K562 (cell line): ENCODE measurements around the gene REEP6. TPM values are rescaled to one million over a fixed set of nuclear protein-coding genes. Genes with fewer than 3 reads are reported as not detected.

Source experiments
- ATAC-seq: fragments of 200-7000 bp; cut with Tn5 transposase; 3 replicates; pipeline ENCODE4 v1.9.1; 2020; ENCODE audit warnings: moderate library complexity
- BruUV-seq: library from RNA; stranded (reverse); fragments of 400-500 nt; replicated peaks from 2 replicates; lab custom pipeline; 2021; lab: Mats Ljungman, UMichigan
- CTCF ChIA-PET: fragments of 300-600 bp; formaldehyde crosslinking; extraction: SDS; loops from one replicate; lab custom pipeline; 2021; ENCODE audit warnings: low intra/inter-chr PET ratio; lab: Yijun Ruan, JAX
- POLR2A ChIA-PET: fragments of 300-600, 350-650 bp; sonication (Branson Sonifier 250); formaldehyde crosslinking; extraction: SDS; loops from one replicate; lab custom pipeline; 2021; ENCODE audit warnings: antibody characterized with exemption, inconsistent platforms; lab: Yijun Ruan, JAX
- DNase-seq, 4 experiments: peaks; one replicate each; pipeline versions ENCODE4 v3.0.0 to v3.0.0-alpha.2; 2011 to 2018; ENCODE audit warnings: low spot score in 3 of 4, mixed read lengths in 3 of 4; ENCODE audit errors: extremely low read depth in 1 of 4
- FAIRE-seq: peaks from 2 replicates; lab custom pipeline; 2011; peaks lifted over from hg19 to GRCh38; lab: Jason Lieb, UNC
- H2AFZ ChIP-seq: 2 replicates; pipeline ENCODE4 v1.6.0; 2011; ENCODE audit warnings: low read depth, low read length, control low read depth, inconsistent platforms
- H3K27ac ChIP-seq: fragments of 200-600 bp; 3 replicates; pipeline ENCODE4 v1.8.0; 2011; ENCODE audit warnings: low read depth, mild to moderate bottlenecking, control low read depth, inconsistent platforms, low read length, moderate library complexity, mixed read lengths; ENCODE audit errors: extremely low read depth
- H3K27me3 ChIP-seq, 2 experiments: fragments of 300-600 bp in 1 of 2; 2 replicates in 1 of 2; 3 replicates in 1 of 2; pipeline versions ENCODE4 v1.6.0 to v1.8.0; 2011; ENCODE audit warnings: inconsistent platforms in 2 of 2, low read length in 2 of 2, mild to moderate bottlenecking in 1 of 2, mixed read lengths in 1 of 2, moderate library complexity in 1 of 2; ENCODE audit not compliant: control insufficient read depth in 2 of 2, insufficient read depth in 2 of 2
- H3K36me3 ChIP-seq: fragments of 300-600 bp; 3 replicates; pipeline ENCODE4 v1.8.0; 2011; ENCODE audit warnings: mild to moderate bottlenecking, low read length, inconsistent platforms; ENCODE audit not compliant: control insufficient read depth, insufficient read depth
- H3K4me1 ChIP-seq, 2 experiments: fragments of 200-600 bp in 1 of 2; replicated peaks in 1 of 2; 2 replicates in 1 of 2; 3 replicates in 1 of 2; pipeline versions ENCODE4 v1.5.1 to v1.8.0; 2011; ENCODE audit warnings: inconsistent platforms in 2 of 2, low read length in 2 of 2, mild to moderate bottlenecking in 1 of 2, mixed read lengths in 1 of 2, moderate library complexity in 1 of 2; ENCODE audit not compliant: control insufficient read depth in 2 of 2, insufficient read depth in 2 of 2
- H3K4me2 ChIP-seq: 2 replicates; pipeline ENCODE4 v1.6.1; 2011; ENCODE audit warnings: low read length, control low read depth, inconsistent platforms, mixed read lengths; ENCODE audit not compliant: insufficient read depth
- H3K4me3 ChIP-seq: fragments of 200-600 bp; sonication (generic), shearing (Covaris generic); 2 replicates; pipeline ENCODE4 v1.5.1; 2016; ENCODE audit warnings: control low read depth, inconsistent platforms
- H3K79me2 ChIP-seq: fragments of 200-600 bp; 3 replicates; pipeline ENCODE4 v1.8.0; 2011; ENCODE audit warnings: low read length, inconsistent platforms; ENCODE audit not compliant: control insufficient read depth, insufficient read depth
- H3K9ac ChIP-seq, 2 experiments: 2 replicates each; pipeline versions ENCODE4 v1.6.0 to v1.6.1; 2011; ENCODE audit warnings: low read depth in 2 of 2, low read length in 2 of 2, control low read depth in 1 of 2, inconsistent platforms in 1 of 2, mild to moderate bottlenecking in 1 of 2, mixed read lengths in 1 of 2; ENCODE audit not compliant: insufficient read depth in 1 of 2
- H3K9me1 ChIP-seq: one replicate; pipeline ENCODE4 v1.6.0; 2011; ENCODE audit warnings: inconsistent platforms, mild to moderate bottlenecking, low read length, moderate library complexity; ENCODE audit not compliant: control insufficient read depth, insufficient read depth
- H3K9me3 ChIP-seq: replicated peaks from 2 replicates; pipeline ENCODE4 v1.5.1; 2011; ENCODE audit warnings: low read depth, low read length, inconsistent platforms; ENCODE audit not compliant: control insufficient read depth, insufficient read depth
- H4K20me1 ChIP-seq: replicated peaks from 2 replicates; pipeline ENCODE4 v1.6.1; 2011; ENCODE audit warnings: low read length, inconsistent platforms, mixed read lengths; ENCODE audit not compliant: control insufficient read depth, insufficient read depth
- ARHGAP35 ChIP-seq: fragments of 450-650 bp; IDR thresholded peaks from 2 replicates; pipeline ENCODE4 v1.6.1; 2018; ENCODE audit not compliant: partially characterized antibody
- ATF1 ChIP-seq, 2 experiments: fragments of 450-650 bp in 1 of 2; IDR thresholded peaks; 2 replicates each; pipeline ENCODE4 v1.6.1; 2016; ENCODE audit warnings: missing compliant biosample characterization in 1 of 2, missing genetic modification characterization in 1 of 2
- ESRRA ChIP-seq: fragments of 450-650 bp; IDR thresholded peaks from 2 replicates; pipeline ENCODE4 v1.6.1; 2014; ENCODE audit warnings: low read depth, mild to moderate bottlenecking, moderate library complexity, borderline replicate concordance
- HNRNPL ChIP-seq: fragments of 200-400 bp; formaldehyde crosslinking; IDR thresholded peaks from 2 replicates; pipeline ENCODE4 v1.6.1; 2017; ENCODE audit warnings: low read depth, mild to moderate bottlenecking, low read length
- NONO ChIP-seq, 2 experiments: fragments of 200-400 bp in 1 of 2; fragments of 450-650 bp in 1 of 2; formaldehyde crosslinking in 1 of 2; IDR thresholded peaks; 2 replicates each; pipeline ENCODE4 v1.6.1; 2017; ENCODE audit warnings: low read depth in 2 of 2, mild to moderate bottlenecking in 2 of 2, moderate library complexity in 2 of 2, low read length in 1 of 2
- POLR2G ChIP-seq: fragments of 200-400 bp; formaldehyde crosslinking; IDR thresholded peaks from 2 replicates; pipeline ENCODE4 v1.6.1; 2017; ENCODE audit warnings: low read depth, mild to moderate bottlenecking, antibody characterized with exemption, low read length, moderate library complexity
- SMARCB1 ChIP-seq: IDR thresholded peaks from 2 replicates; pipeline ENCODE4 v1.6.1; 2011; ENCODE audit warnings: improper control_type of control experiment, low read depth; ENCODE audit not compliant: insufficient read length
- TBL1XR1 ChIP-seq, 2 experiments: IDR thresholded peaks; 2 replicates each; pipeline ENCODE4 v1.6.1; 2012; ENCODE audit warnings: improper control_type of control experiment in 2 of 2, low read length in 2 of 2, mild to moderate bottlenecking in 1 of 2
- ZNF121 ChIP-seq: sonication (generic); formaldehyde crosslinking; conservative IDR thresholded peaks from 2 replicates; pipeline ENCODE4 v1.8.0; 2022; ENCODE audit warnings: missing genetic modification reagents
- WGBS: fragments of 100-300 bp; shearing (Covaris generic); methylation state at CpG from one replicate; pipeline ENCODE4 v1.1.6; 2016; ENCODE audit warnings: low coverage, mixed read lengths; ENCODE audit not compliant: insufficient coverage; ENCODE audit errors: missing lambda C conversion rate; 5-methylcytosine and 5-hydroxymethylcytosine counted together
- in situ Hi-C: fragments of 300-500 bp; cut with MboI; formaldehyde crosslinking; loops from 4 replicates; pipeline ENCODE4 v1.15.0; 2018; ENCODE audit warnings: inconsistent platforms, mixed read lengths
- intact Hi-C: fragments of 100-400 bp; cut with micrococcal nuclease; formaldehyde crosslinking; loops from 2 replicates; pipeline ENCODE4 v1.14.2; 2022
- polyA plus RNA-seq, 8 experiments: library from polyadenylated mRNA; depleted of rRNA in 4 of 8; stranded (reverse) in 5 of 8; unstranded in 3 of 8; fragments of >200 nt; fragmentation: Nextera tagmentation in 2 of 8; fragmentation: Illumina TruSeq in 1 of 8; extraction: Ambion mirVana in 2 of 8; extraction: Trizol in 1 of 8; gene quantifications; 2 replicates each; pipeline versions ENCODE4 v1.2.1 to v1.2.3, GENCODE V29; 2011 to 2014; ENCODE audit warnings: inconsistent platforms in 1 of 8, missing spikeins in 1 of 8
- total RNA-seq, 7 experiments: library from RNA; depleted of rRNA in 6 of 7; stranded (reverse); fragments of >200 nt in 6 of 7; fragmentation: Illumina TruSeq in 2 of 7; extraction: Trizol in 2 of 7; gene quantifications; 2 replicates each; pipeline versions ENCODE4 v1.2.1 to v1.2.3, GENCODE V29; 2011 to 2021; ENCODE audit warnings: low replicate concordance in 1 of 7

The REEP6 gene
- total and polyA plus RNA-seq, 9 of the 15 experiments (the other 6 are each of a cell fraction or from before 2014, with no cell fraction given), result 1.2 to 64.2 (median 12.7) TPM

- TF ChIP-seq HNRNPL, result peak; percentile 69; the same call in 1 of the 2 replicates
- no peak for TF ChIP-seq SMARCB1
Measured at GRCh38 chr19:1457031-1457739, 33.8 kb upstream of the REEP6 start (continued).

- in situ Hi-C loops, result loop anchor here (5.0 kb wide), 1 partner anchor 49 kb away; no protein-coding TSS in a partner anchor
- Histone ChIP-seq H3K4me1 (peaks cover 5 to 68% of the 10 kb centered on the region in 2 experiments; a peak in 4 of 5 replicates), H2AFZ (no peak overlapping the region), H3K4me3 (no peak overlapping the region), H3K9me3 (no peaks in the 10 kb centered on the region), H3K9me1 (peaks cover 7% of the 10 kb centered on the region), H3K27me3 (no peaks in the 10 kb centered on the region), H3K9ac (peak overlapping the region in 1 of 2 experiments; percentile 14; a peak in 1 of 4 replicates), H3K79me2 (no peaks in the 10 kb centered on the region), H3K36me3 (peaks cover 6% of the 10 kb centered on the region; the same call in 1 of the 3 replicates), H4K20me1 (peaks cover 25% of the 10 kb centered on the region), H3K27ac (no peak overlapping the region), H3K4me2 (no peak overlapping the region)
- BruUV-seq, result no TSS peak
- ATAC-seq (no peak), FAIRE-seq (no peak), DNase-seq (no peak)
- intact Hi-C loops, result loop anchor here (5.0 kb wide), 1 partner anchor 54 kb away; the partner anchor contains the start of gene ADAMTSL5
- POLR2A ChIA-PET, result interaction anchor here (0.5 to 1.5 kb wide), 6 partner anchors 12 to 439 kb away, joined by 3 to 7 read pairs (median 4); partner anchors contain the start of gene CIRBP
- TF ChIP-seq POLR2G, result peak; percentile 67
- no peak for TF ChIP-seq ARHGAP35
- no peak for TF ChIP-seq ZNF121
- TF ChIP-seq ATF1 (CRISPR knock-in tag; IDR thresholded peaks at IDR 0.05), result no peak
- no peak for TF ChIP-seq ATF1 (tag; IDR thresholded peaks at IDR 0.05)
- no peak for TF ChIP-seq TBL1XR1 (IDR thresholded peaks at IDR 0.05; ENCODE audit: low read length in 2 of 2)
- no peak for TF ChIP-seq ESRRA
- no peak for TF ChIP-seq NONO (IDR thresholded peaks at IDR 0.05; ENCODE audit: low read depth in 2 of 2, low read length in 1 of 2)
- 44% methylated on average over 8 of the region's 16 CpGs for WGBS
- CTCF ChIA-PET, result no interaction called here
Measured at GRCh38 chr19:1457892-1458291, 33.1 kb upstream of the REEP6 start.
